ACC112 (cell line): ENCODE data around the gene CSN3.
"Not testable (repeated sequence)": the region's sequence is repeated elsewhere in the genome, so short reads cannot be mapped to it uniquely, and the experiment has no call there.

ENCODE experiments used
- H2AFZ ChIP-seq: fragments of 200-600 bp; sonication (generic); one replicate; pipeline ENCODE4 v1.6.0; 2017; ENCODE audit warnings: antibody characterized with exemption, low read length; ENCODE audit not compliant: unreplicated experiment
- H3K27ac ChIP-seq: fragments of 200-600 bp; sonication (generic); 2 replicates; pipeline ENCODE4 v1.5.1; 2014; ENCODE audit warnings: low read depth, mild to moderate bottlenecking, antibody characterized with exemption, low read length, moderate library complexity
- H3K27me3 ChIP-seq: fragments of 200-600 bp; sonication (generic); 2 replicates; pipeline ENCODE4 v1.6.1; 2014; ENCODE audit warnings: mild to moderate bottlenecking, antibody characterized with exemption, low read length, moderate library complexity, mixed read lengths; ENCODE audit not compliant: insufficient read depth
- H3K36me3 ChIP-seq: fragments of 200-600 bp; sonication (generic); 2 replicates; pipeline ENCODE4 v1.6.1; 2016; ENCODE audit warnings: mild to moderate bottlenecking, antibody characterized with exemption, low read length, moderate library complexity, mixed read lengths; ENCODE audit not compliant: insufficient read depth
- H3K4me1 ChIP-seq: fragments of 200-600 bp; sonication (generic); one replicate; pipeline ENCODE4 v1.6.1; 2016; ENCODE audit warnings: low read length, mixed read lengths; ENCODE audit not compliant: insufficient read depth, unreplicated experiment, control insufficient read depth
- H3K4me3 ChIP-seq: fragments of 200-600 bp; sonication (generic); 2 replicates; pipeline ENCODE4 v1.5.1; 2014; ENCODE audit warnings: mild to moderate bottlenecking, low read depth, low read length
- H3K79me2 ChIP-seq: fragments of 200-600 bp; sonication (generic); one replicate; pipeline ENCODE4 v1.6.0; 2016; ENCODE audit warnings: low read length; ENCODE audit not compliant: control insufficient read depth, unreplicated experiment, insufficient read depth

CSN3 gene

DNA sequence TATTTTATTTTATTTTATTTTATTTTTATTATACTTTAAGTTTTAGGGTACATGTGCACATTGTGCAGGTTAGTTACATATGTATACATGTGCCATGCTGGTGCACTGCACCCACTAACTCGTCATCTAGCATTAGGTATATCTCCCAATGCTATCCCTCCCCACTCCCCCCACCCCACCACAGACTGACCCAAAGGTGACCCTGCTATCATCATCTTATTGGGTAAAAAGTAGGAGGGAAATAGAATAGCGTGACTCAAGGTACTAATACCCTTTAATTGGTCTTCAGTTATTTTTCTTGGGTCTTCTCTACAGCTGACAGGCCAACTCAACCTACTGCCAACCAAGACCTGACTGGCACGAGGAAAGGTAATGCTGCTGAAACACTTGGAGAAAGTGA is at the start of gene CSN3:
Gene CSN3, plus strand, starts transcription at position 301 of the 400 bp plus-strand sequence. CDS start 2,223 bp downstream, outside the sequence.
- H3K4me1 ChIP-seq, H3K27me3 ChIP-seq, H3K79me2 ChIP-seq, H3K36me3 ChIP-seq, H2AFZ ChIP-seq, H3K27ac ChIP-seq, H3K4me3 ChIP-seq: not testable (repeated sequence)

DNA sequence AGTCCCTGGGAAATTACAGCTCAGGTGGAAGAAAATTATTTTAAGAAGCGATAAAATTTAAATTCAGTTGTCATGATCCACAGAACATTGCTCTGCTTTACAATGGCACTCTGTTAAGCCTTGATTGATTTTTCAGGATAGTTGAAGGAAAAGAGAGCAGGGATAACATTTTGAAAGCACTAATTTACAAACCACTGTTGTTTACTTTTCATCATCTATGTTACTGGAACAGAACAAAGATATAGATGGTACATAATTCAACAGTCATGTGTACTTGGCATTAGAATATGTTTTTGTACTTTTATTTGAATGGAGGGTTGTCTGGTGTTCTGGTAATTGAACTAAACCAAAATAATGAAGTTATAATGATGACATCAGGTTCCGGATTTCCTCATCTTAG is 49.5 kb upstream of the CSN3 start:
- no peaks in the 10 kb centered on the region for H3K4me1 ChIP-seq
- no peak overlapping the region for H3K27ac ChIP-seq
- no peaks in the 10 kb centered on the region for H3K36me3 ChIP-seq
- H2AFZ ChIP-seq, result no peak overlapping the region
- H3K79me2 ChIP-seq, result no peaks in the 10 kb centered on the region
- no peak overlapping the region for H3K4me3 ChIP-seq
- H3K27me3 ChIP-seq, result no peaks in the 10 kb centered on the region

DNA sequence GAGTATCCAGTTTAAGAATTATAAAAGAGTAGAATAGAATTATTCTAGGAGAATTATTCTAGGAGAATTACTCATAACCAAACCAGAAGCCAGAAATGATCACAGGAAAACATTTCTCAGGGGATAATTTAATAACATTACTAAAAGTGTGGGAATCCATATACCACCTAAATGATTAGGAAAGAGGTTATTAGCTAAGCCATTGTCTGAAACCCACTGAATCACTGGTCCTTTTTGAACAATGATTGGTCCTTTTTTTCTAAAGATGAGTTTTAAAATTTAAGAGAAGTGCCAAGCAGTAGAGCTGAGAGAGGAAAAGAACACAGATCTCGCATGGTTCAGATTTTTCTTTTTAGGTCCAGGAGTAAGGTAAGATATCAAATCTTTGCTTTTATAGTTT is 47.0 kb upstream of the CSN3 start, which contains the start of gene ODAM:
Gene ODAM, plus strand, starts transcription at position 301 of the 400 bp plus-strand sequence. CDS start 819 bp downstream, outside the sequence.
- Histone ChIP-seq H3K36me3 (no peaks in the 10 kb centered on the region), H2AFZ (no peak within 1 kb of the TSS), H3K79me2 (no peaks in the 10 kb centered on the region), H3K4me1 (no peaks in the 10 kb centered on the region), H3K4me3 (no peak within 1 kb of the TSS), H3K27me3 (no peaks in the 10 kb centered on the region), H3K27ac (no peak within 1 kb of the TSS)

- Histone ChIP-seq H3K27ac (no peak overlapping the region), H2AFZ (no peak overlapping the region), H3K4me3 (no peak overlapping the region), H3K27me3 (no peaks in the 10 kb centered on the region), H3K36me3 (no peaks in the 10 kb centered on the region), H3K4me1 (no peaks in the 10 kb centered on the region), H3K79me2 (no peaks in the 10 kb centered on the region)
Measured at GRCh38 chr4:70196857-70197256, 45.5 kb upstream of the CSN3 start.

GRCh38 chr4:70197842-70198241 is 44.6 kb upstream of the CSN3 start:
- no peak overlapping the region for H2AFZ ChIP-seq
- H3K4me1 ChIP-seq, result no peaks in the 10 kb centered on the region
- H3K27me3 ChIP-seq, result no peaks in the 10 kb centered on the region
- H3K27ac ChIP-seq, result no peak overlapping the region
- H3K36me3 ChIP-seq, result no peaks in the 10 kb centered on the region
- no peak overlapping the region for H3K4me3 ChIP-seq
- H3K79me2 ChIP-seq, result no peaks in the 10 kb centered on the region

DNA sequence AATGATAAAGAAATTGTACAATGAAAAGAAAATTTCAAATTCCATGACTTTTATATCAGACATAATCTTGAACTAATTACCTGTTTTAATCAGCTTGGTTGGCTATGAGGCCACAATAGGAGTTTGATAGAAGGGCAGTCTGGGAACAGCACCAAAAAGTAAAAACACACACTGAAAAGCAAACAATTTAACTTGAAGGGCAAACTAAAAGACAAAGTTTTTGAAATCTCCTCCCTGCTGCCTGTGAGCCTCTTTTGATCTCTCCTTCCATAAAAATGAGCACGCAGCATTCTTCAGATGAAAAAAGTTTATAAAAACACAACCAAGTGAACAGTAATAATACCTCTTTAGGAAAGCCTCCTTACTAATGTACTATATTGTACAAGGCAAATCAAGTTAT is 38.8 kb upstream of the CSN3 start:
- H3K79me2 ChIP-seq, result no peaks in the 10 kb centered on the region
- H3K4me1 ChIP-seq, result no peaks in the 10 kb centered on the region
- no peaks in the 10 kb centered on the region for H3K36me3 ChIP-seq
- no peaks in the 10 kb centered on the region for H3K27me3 ChIP-seq
- no peak overlapping the region for H3K27ac ChIP-seq
- H2AFZ ChIP-seq, result no peak overlapping the region
- H3K4me3 ChIP-seq, result no peak overlapping the region

GRCh38 chr4:70212752-70213151 is 29.6 kb upstream of the CSN3 start:
- H3K36me3 ChIP-seq, H3K79me2 ChIP-seq, H3K27me3 ChIP-seq, H3K27ac ChIP-seq, H3K4me1 ChIP-seq, H3K4me3 ChIP-seq, H2AFZ ChIP-seq: not testable (repeated sequence)

- not testable (repeated sequence) for H3K36me3 ChIP-seq, H3K79me2 ChIP-seq, H2AFZ ChIP-seq
Measured at GRCh38 chr4:70216109-70216508, 26.3 kb upstream of the CSN3 start.

GRCh38 chr4:70216550-70216949 is 25.8 kb upstream of the CSN3 start:
- H2AFZ ChIP-seq, H3K4me3 ChIP-seq, H3K27me3 ChIP-seq, H3K27ac ChIP-seq, H3K36me3 ChIP-seq, H3K4me1 ChIP-seq, H3K79me2 ChIP-seq: not testable (repeated sequence)

More at GRCh38 chr4:70216109-70216508, 26.3 kb upstream of the CSN3 start:
- not testable (repeated sequence) for H3K27me3 ChIP-seq, H3K4me3 ChIP-seq, H3K27ac ChIP-seq, H3K4me1 ChIP-seq

DNA sequence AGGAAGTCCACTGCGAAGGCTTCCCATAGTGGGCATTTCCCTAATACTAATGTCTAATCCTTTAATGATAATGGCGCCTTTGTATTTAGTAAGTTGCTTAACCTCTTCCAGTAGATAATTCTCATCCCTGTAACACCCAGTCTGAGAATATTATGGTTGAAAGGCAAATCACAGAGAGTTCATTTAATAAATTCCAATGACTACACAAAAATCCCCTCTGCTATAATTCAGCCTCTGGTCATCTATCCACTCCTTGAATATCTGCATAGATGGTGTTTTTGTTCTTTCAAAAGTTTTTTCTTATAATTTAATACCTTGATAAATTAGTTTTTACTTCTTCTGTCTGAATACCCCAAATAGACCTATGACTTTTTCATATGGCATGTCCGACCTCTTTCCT is 21.0 kb upstream of the CSN3 start:
- H3K27me3 ChIP-seq, H3K79me2 ChIP-seq, H2AFZ ChIP-seq, H3K4me1 ChIP-seq, H3K4me3 ChIP-seq, H3K36me3 ChIP-seq, H3K27ac ChIP-seq: not testable (repeated sequence)

DNA sequence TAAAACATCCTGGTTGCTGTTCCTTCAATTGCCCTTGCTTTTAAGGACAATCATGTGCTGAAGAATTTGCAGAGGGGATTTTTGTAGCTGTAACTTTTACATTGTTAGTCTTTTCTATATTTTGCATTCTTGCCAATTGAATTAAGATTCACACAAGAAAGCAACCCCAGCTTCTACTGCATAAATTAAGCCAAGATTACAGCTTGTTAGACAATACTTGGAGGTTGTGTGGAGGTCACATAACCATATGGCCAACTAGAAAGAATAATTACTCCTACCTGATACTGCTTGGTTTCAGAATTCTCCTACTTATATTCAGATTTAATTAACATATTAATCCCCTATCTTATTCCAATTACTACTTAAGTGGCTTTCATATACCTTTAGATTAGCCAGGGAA is 20.6 kb upstream of the CSN3 start:
- H2AFZ ChIP-seq, H3K4me3 ChIP-seq, H3K4me1 ChIP-seq, H3K27ac ChIP-seq, H3K79me2 ChIP-seq, H3K36me3 ChIP-seq, H3K27me3 ChIP-seq: not testable (repeated sequence)

DNA sequence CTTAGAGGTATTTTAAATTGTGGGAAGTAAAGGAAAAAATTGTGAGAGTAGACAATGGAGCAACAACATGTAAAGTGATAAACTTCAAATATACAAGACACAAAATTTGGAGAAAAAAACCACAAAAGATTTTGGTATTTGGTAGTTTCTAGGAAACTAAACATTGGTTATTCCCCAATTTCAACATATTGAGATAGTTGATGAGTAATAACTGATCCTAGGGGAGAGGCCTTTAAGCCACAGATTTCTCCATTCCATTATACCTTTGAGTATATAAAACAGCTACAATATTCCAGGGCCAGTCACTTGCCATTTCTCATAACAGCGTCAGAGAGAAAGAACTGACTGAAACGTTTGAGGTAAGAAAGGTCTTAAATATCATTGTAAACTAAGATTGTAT is 16.6 kb upstream of the CSN3 start, which contains the start of gene FDCSP:
Gene FDCSP, plus strand, starts transcription at position 301 of the 400 bp plus-strand sequence. CDS start 5,071 bp downstream, outside the sequence.
- Histone ChIP-seq H3K36me3 (no peaks in the 10 kb centered on the region), H3K27ac (no peak within 1 kb of the TSS), H3K4me3 (no peak within 1 kb of the TSS)

More for the DNA sequence above, 16.6 kb upstream of the CSN3 start, which contains the start of gene FDCSP:
- no peaks in the 10 kb centered on the region for H3K27me3 ChIP-seq
- no peaks in the 10 kb centered on the region for H3K79me2 ChIP-seq
- H2AFZ ChIP-seq, result peak within 1 kb of the TSS; percentile 28
- H3K4me1 ChIP-seq, result no peaks in the 10 kb centered on the region
